ENCODE measurements around the gene RAB17.

The RAB17 gene

GRCh38 chr2:237604391-237604790 lies 13.9 kb upstream of the RAB17 start (continued):
- TF ChIP-seq CREB5 (CRISPR knock-in tag; IDR thresholded peaks at IDR 0.05; ENCODE audit: low read depth) = no peak
- TF ChIP-seq BACH2 (CRISPR knock-in tag; IDR thresholded peaks at IDR 0.05; ENCODE audit: borderline replicate concordance) = no peak
- no peak for TF ChIP-seq CSDC2 (CRISPR knock-in tag; IDR thresholded peaks at IDR 0.05)
- no peak for TF ChIP-seq CSRNP3 (CRISPR knock-in tag; IDR thresholded peaks at IDR 0.05)

- TF ChIP-seq ISL1 (CRISPR knock-in tag; IDR thresholded peaks at IDR 0.05) (no peak), CSDC2 (CRISPR knock-in tag; IDR thresholded peaks at IDR 0.05) (no peak), RARB (CRISPR knock-in tag; IDR thresholded peaks at IDR 0.05) (no peak), TCF4 (CRISPR knock-in tag; IDR thresholded peaks at IDR 0.05; ENCODE audit: borderline replicate concordance) (no peak), ZFP3 (CRISPR knock-in tag; IDR thresholded peaks at IDR 0.05) (no peak), POU6F1 (CRISPR knock-in tag; IDR thresholded peaks at IDR 0.05; ENCODE audit: borderline replicate concordance, low read depth) (no peak), BACH2 (CRISPR knock-in tag; IDR thresholded peaks at IDR 0.05; ENCODE audit: borderline replicate concordance) (no peak), TOX (CRISPR knock-in tag; IDR thresholded peaks at IDR 0.05; ENCODE audit: borderline replicate concordance) (no peak), GLIS3 (CRISPR knock-in tag; IDR thresholded peaks at IDR 0.05) (no peak), PATZ1 (CRISPR knock-in tag; IDR thresholded peaks at IDR 0.05; ENCODE audit: borderline replicate concordance) (no peak), ARNTL (CRISPR knock-in tag; IDR thresholded peaks at IDR 0.05; ENCODE audit: borderline replicate concordance, low read depth) (no peak), TSHZ2 (CRISPR knock-in tag; IDR thresholded peaks at IDR 0.05) (no peak), ZNF565 (CRISPR knock-in tag; conservative IDR thresholded peaks at IDR 0.05; ENCODE audit: low read depth) (no peak)
- no peak for ATAC-seq
These were observed 13.3 kb upstream of the RAB17 start for GRCh38 chr2:237603718-237604362.

GRCh38 chr2:237603049-237603717 lies 12.6 kb upstream of the RAB17 start:
- no peak for ATAC-seq
- TF ChIP-seq CSDC2 (CRISPR knock-in tag; IDR thresholded peaks at IDR 0.05) (no peak), ZNF565 (CRISPR knock-in tag; conservative IDR thresholded peaks at IDR 0.05; ENCODE audit: low read depth) (no peak), ESRRG (CRISPR knock-in tag; IDR thresholded peaks at IDR 0.05) (no peak), ZNF8 (CRISPR knock-in tag; IDR thresholded peaks at IDR 0.05) (no peak), ISL1 (CRISPR knock-in tag; IDR thresholded peaks at IDR 0.05) (no peak)

GRCh38 chr2:237602409-237602808 lies 11.9 kb upstream of the RAB17 start:
- no peak for ATAC-seq
- TF ChIP-seq OSR1 (CRISPR knock-in tag; IDR thresholded peaks at IDR 0.05) (no peak), ZFP30 (CRISPR knock-in tag; IDR thresholded peaks at IDR 0.05) (no peak), ZNF565 (CRISPR knock-in tag; conservative IDR thresholded peaks at IDR 0.05; ENCODE audit: low read depth) (no peak), ESRRG (CRISPR knock-in tag; IDR thresholded peaks at IDR 0.05) (no peak), ZFP3 (CRISPR knock-in tag; IDR thresholded peaks at IDR 0.05) (no peak), ZC3H10 (CRISPR knock-in tag; IDR thresholded peaks at IDR 0.05) (no peak), ARNTL (CRISPR knock-in tag; IDR thresholded peaks at IDR 0.05; ENCODE audit: borderline replicate concordance, low read depth) (no peak), ISL1 (CRISPR knock-in tag; IDR thresholded peaks at IDR 0.05) (no peak), TSHZ2 (CRISPR knock-in tag; IDR thresholded peaks at IDR 0.05) (no peak), ZNF8 (CRISPR knock-in tag; IDR thresholded peaks at IDR 0.05) (no peak), CSDC2 (CRISPR knock-in tag; IDR thresholded peaks at IDR 0.05) (no peak), ZNF70 (CRISPR knock-in tag; IDR thresholded peaks at IDR 0.05) (no peak)

Measured in SK-N-SH treated with all-trans-retinoic acid at 6 μM for 48 hours (cell line).